ENCODE measurements around the gene DNAJC5G. TPM values are rescaled to one million over a fixed set of nuclear protein-coding genes. Genes with fewer than 3 reads are reported as not detected.

Gene DNAJC5G
- total and polyA plus RNA-seq, 2 of the 13 experiments (the other 11 are each of a cell fraction or from before 2014, with no cell fraction given), result 0.05 TPM; not detected in 1

DNA sequence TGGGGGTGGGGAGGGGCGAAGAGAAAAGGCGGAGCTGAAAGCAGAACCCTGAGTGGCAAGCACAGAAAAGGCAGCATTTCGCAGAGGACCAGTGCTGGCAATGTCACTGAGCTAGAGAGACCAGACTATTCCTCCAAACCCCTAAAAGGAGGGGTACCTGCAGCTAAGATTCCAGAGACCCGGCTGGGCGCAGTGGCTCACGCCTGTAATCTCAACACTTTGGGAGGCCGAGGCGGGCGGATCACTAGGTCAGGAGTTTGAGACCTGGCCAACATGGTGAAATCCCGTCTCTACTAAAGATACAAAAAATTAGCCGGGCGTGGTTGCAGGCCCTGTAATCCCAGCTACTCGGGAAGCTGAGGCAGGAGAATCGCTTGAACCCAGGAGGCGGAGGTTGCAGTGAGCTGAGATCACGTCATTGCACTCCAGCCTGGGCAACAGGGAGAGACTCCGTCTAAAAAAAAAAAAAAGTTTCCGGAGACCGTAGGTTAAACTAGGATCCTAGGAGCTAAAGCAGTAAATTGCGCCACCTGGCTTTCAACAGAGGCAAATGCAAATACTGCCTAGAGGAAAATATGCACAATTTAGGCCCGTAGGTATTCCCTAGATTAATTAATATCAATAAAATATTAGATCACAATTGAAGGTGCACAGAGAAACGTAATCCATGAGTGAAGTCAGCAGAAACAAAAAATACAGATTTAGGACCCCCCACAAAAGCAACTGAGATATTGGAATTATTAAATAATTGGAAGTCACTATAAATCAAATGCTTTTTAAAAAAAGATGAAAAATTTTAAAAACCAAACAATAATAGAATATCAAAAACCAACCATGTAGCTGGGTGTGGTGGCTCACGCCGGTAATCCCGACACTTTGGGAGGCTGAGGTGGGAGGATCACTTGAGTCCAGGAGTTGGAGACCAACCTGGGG lies 28.1 kb downstream of the DNAJC5G start (continued):
- TF ChIP-seq, protein P1, sequence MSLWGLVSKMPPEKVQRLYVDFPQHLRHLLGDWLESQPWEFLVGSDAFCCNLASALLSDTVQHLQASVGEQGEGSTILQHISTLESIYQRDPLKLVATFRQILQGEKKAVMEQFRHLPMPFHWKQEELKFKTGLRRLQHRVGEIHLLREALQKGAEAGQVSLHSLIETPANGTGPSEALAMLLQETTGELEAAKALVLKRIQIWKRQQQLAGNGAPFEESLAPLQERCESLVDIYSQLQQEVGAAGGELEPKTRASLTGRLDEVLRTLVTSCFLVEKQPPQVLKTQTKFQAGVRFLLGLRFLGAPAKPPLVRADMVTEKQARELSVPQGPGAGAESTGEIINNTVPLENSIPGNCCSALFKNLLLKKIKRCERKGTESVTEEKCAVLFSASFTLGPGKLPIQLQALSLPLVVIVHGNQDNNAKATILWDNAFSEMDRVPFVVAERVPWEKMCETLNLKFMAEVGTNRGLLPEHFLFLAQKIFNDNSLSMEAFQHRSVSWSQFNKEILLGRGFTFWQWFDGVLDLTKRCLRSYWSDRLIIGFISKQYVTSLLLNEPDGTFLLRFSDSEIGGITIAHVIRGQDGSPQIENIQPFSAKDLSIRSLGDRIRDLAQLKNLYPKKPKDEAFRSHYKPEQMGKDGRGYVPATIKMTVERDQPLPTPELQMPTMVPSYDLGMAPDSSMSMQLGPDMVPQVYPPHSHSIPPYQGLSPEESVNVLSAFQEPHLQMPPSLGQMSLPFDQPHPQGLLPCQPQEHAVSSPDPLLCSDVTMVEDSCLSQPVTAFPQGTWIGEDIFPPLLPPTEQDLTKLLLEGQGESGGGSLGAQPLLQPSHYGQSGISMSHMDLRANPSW (CRISPR knock-in tag; IDR thresholded peaks at IDR 0.05; ENCODE audit: borderline replicate concordance), result 0 out of 2 replicates have a peak, but pooled peaks have one; percentile 41
- TF ChIP-seq, protein P2, sequence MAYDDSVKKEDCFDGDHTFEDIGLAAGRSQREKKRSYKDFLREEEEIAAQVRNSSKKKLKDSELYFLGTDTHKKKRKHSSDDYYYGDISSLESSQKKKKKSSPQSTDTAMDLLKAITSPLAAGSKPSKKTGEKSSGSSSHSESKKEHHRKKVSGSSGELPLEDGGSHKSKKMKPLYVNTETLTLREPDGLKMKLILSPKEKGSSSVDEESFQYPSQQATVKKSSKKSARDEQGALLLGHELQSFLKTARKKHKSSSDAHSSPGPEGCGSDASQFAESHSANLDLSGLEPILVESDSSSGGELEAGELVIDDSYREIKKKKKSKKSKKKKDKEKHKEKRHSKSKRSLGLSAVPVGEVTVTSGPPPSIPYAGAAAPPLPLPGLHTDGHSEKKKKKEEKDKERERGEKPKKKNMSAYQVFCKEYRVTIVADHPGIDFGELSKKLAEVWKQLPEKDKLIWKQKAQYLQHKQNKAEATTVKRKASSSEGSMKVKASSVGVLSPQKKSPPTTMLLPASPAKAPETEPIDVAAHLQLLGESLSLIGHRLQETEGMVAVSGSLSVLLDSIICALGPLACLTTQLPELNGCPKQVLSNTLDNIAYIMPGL (CRISPR knock-in tag; IDR thresholded peaks at IDR 0.05; ENCODE audit: borderline replicate concordance in 1 of 2, low read depth in 1 of 2), result peak; percentile 82 to 87
- TF ChIP-seq CEBPG (CRISPR knock-in tag; IDR thresholded peaks at IDR 0.05) (peak; percentile 37; the same call in 1 of the 2 replicates), ESRRA (CRISPR knock-in tag; IDR thresholded peaks at IDR 0.05; ENCODE audit: low read depth) (0 out of 2 replicates have a peak, but pooled peaks have one; percentile 21), ZNF768 (CRISPR knock-in tag; IDR thresholded peaks at IDR 0.05) (0 out of 2 replicates have a peak, but pooled peaks have one; percentile 29)
- TF ChIP-seq, protein P3, sequence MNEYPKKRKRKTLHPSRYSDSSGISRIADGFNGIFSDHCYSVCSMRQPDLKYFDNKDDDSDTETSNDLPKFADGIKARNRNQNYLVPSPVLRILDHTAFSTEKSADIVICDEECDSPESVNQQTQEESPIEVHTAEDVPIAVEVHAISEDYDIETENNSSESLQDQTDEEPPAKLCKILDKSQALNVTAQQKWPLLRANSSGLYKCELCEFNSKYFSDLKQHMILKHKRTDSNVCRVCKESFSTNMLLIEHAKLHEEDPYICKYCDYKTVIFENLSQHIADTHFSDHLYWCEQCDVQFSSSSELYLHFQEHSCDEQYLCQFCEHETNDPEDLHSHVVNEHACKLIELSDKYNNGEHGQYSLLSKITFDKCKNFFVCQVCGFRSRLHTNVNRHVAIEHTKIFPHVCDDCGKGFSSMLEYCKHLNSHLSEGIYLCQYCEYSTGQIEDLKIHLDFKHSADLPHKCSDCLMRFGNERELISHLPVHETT (CRISPR knock-in tag; conservative IDR thresholded peaks at IDR 0.05), result no peak
- TF ChIP-seq, protein P4, sequence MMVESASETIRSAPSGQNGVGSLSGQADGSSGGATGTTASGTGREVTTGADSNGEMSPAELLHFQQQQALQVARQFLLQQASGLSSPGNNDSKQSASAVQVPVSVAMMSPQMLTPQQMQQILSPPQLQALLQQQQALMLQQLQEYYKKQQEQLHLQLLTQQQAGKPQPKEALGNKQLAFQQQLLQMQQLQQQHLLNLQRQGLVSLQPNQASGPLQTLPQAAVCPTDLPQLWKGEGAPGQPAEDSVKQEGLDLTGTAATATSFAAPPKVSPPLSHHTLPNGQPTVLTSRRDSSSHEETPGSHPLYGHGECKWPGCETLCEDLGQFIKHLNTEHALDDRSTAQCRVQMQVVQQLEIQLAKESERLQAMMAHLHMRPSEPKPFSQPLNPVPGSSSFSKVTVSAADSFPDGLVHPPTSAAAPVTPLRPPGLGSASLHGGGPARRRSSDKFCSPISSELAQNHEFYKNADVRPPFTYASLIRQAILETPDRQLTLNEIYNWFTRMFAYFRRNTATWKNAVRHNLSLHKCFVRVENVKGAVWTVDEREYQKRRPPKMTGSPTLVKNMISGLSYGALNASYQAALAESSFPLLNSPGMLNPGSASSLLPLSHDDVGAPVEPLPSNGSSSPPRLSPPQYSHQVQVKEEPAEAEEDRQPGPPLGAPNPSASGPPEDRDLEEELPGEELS (CRISPR knock-in tag; IDR thresholded peaks at IDR 0.05), result no peak; the same call in 1 of the 2 replicates
- TF ChIP-seq, protein P5, sequence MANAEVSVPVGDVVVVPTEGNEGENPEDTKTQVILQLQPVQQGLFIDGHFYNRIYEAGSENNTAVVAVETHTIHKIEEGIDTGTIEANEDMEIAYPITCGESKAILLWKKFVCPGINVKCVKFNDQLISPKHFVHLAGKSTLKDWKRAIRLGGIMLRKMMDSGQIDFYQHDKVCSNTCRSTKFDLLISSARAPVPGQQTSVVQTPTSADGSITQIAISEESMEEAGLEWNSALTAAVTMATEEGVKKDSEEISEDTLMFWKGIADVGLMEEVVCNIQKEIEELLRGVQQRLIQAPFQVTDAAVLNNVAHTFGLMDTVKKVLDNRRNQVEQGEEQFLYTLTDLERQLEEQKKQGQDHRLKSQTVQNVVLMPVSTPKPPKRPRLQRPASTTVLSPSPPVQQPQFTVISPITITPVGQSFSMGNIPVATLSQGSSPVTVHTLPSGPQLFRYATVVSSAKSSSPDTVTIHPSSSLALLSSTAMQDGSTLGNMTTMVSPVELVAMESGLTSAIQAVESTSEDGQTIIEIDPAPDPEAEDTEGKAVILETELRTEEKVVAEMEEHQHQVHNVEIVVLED (CRISPR knock-in tag; IDR thresholded peaks at IDR 0.05; ENCODE audit: borderline replicate concordance), result no peak; the same call in 1 of the 2 replicates
- TF ChIP-seq, protein P6, sequence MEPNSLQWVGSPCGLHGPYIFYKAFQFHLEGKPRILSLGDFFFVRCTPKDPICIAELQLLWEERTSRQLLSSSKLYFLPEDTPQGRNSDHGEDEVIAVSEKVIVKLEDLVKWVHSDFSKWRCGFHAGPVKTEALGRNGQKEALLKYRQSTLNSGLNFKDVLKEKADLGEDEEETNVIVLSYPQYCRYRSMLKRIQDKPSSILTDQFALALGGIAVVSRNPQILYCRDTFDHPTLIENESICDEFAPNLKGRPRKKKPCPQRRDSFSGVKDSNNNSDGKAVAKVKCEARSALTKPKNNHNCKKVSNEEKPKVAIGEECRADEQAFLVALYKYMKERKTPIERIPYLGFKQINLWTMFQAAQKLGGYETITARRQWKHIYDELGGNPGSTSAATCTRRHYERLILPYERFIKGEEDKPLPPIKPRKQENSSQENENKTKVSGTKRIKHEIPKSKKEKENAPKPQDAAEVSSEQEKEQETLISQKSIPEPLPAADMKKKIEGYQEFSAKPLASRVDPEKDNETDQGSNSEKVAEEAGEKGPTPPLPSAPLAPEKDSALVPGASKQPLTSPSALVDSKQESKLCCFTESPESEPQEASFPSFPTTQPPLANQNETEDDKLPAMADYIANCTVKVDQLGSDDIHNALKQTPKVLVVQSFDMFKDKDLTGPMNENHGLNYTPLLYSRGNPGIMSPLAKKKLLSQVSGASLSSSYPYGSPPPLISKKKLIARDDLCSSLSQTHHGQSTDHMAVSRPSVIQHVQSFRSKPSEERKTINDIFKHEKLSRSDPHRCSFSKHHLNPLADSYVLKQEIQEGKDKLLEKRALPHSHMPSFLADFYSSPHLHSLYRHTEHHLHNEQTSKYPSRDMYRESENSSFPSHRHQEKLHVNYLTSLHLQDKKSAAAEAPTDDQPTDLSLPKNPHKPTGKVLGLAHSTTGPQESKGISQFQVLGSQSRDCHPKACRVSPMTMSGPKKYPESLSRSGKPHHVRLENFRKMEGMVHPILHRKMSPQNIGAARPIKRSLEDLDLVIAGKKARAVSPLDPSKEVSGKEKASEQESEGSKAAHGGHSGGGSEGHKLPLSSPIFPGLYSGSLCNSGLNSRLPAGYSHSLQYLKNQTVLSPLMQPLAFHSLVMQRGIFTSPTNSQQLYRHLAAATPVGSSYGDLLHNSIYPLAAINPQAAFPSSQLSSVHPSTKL (CRISPR knock-in tag; IDR thresholded peaks at IDR 0.05), result no peak
